Measurements from ENCODE around the gene PSMB7.

DNA sequence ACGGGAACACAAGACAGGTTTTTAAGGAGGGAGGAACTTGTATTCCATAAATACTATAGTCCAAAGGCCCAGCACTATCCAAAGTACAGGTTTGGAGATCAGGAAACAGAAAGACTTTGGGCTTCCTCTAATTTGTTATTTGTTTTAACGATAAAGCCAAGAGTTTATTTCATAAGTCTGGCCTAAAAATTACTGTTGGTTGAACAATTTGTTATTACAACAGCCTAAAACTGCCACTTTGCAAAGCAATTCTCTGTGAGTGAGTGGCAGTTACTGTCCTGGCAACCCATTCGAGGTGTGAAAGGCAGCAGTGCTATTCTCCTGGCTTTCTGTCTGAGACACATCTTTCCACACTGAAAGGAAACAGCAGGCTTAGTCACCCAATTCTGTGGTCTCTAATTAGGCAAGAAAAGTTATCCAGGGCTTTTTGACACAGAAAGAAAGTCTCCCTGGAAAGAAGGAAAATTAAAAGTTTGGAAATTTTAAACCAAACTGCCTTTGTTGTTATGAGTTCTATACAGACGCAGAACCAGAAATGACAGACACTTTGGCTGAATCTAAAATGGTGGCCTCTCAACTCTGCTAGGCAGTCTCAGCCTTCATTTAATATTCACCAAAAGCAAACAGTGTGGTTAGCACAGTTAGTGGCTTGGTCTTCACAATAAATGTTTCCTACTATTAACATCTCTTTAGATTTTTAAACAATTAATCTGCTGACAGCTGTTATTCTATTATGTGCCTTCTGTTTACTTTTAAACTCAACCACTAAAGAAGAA lies 33.9 kb downstream of the PSMB7 start:
- TF ChIP-seq, protein P1, sequence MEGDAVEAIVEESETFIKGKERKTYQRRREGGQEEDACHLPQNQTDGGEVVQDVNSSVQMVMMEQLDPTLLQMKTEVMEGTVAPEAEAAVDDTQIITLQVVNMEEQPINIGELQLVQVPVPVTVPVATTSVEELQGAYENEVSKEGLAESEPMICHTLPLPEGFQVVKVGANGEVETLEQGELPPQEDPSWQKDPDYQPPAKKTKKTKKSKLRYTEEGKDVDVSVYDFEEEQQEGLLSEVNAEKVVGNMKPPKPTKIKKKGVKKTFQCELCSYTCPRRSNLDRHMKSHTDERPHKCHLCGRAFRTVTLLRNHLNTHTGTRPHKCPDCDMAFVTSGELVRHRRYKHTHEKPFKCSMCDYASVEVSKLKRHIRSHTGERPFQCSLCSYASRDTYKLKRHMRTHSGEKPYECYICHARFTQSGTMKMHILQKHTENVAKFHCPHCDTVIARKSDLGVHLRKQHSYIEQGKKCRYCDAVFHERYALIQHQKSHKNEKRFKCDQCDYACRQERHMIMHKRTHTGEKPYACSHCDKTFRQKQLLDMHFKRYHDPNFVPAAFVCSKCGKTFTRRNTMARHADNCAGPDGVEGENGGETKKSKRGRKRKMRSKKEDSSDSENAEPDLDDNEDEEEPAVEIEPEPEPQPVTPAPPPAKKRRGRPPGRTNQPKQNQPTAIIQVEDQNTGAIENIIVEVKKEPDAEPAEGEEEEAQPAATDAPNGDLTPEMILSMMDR (IDR thresholded peaks at IDR 0.05; ENCODE audit: insufficient read depth, low read depth, low read length) = no peak
- no peak for TF ChIP-seq EZH2 (IDR thresholded peaks at IDR 0.05; ENCODE audit: insufficient read depth, low read length)
